Neural cell (in vitro differentiated cells): Measurements from ENCODE around the gene DGKZ.
A peak's percentile ranks its signal among the peaks of the same experiment; 100 is the strongest.

Source experiments
- CTCF ChIP-seq: fragments of 450-650 bp; IDR thresholded peaks from 2 replicates; pipeline ENCODE4 v1.5.1; 2014; ENCODE audit warnings: antibody characterized with exemption, mild to moderate bottlenecking, moderate library complexity; ENCODE audit not compliant: poor library complexity, severe bottlenecking
- RAD21 ChIP-seq: fragments of 450-650 bp; conservative IDR thresholded peaks from 2 replicates; pipeline ENCODE4 v1.6.1; 2014; ENCODE audit warnings: antibody characterized with exemption, mild to moderate bottlenecking, moderate library complexity
- TF ChIP-seq, protein P1 (sequence below): IDR thresholded peaks from 2 replicates; pipeline ENCODE4 v1.6.1; 2012; ENCODE audit warnings: borderline replicate concordance

GRCh38 chr11:46315033-46315738 is 32.1 kb upstream of the DGKZ start:
- TF ChIP-seq CTCF (peak; percentile 56), RAD21 (peak; percentile 25)
- TF ChIP-seq, protein P1, sequence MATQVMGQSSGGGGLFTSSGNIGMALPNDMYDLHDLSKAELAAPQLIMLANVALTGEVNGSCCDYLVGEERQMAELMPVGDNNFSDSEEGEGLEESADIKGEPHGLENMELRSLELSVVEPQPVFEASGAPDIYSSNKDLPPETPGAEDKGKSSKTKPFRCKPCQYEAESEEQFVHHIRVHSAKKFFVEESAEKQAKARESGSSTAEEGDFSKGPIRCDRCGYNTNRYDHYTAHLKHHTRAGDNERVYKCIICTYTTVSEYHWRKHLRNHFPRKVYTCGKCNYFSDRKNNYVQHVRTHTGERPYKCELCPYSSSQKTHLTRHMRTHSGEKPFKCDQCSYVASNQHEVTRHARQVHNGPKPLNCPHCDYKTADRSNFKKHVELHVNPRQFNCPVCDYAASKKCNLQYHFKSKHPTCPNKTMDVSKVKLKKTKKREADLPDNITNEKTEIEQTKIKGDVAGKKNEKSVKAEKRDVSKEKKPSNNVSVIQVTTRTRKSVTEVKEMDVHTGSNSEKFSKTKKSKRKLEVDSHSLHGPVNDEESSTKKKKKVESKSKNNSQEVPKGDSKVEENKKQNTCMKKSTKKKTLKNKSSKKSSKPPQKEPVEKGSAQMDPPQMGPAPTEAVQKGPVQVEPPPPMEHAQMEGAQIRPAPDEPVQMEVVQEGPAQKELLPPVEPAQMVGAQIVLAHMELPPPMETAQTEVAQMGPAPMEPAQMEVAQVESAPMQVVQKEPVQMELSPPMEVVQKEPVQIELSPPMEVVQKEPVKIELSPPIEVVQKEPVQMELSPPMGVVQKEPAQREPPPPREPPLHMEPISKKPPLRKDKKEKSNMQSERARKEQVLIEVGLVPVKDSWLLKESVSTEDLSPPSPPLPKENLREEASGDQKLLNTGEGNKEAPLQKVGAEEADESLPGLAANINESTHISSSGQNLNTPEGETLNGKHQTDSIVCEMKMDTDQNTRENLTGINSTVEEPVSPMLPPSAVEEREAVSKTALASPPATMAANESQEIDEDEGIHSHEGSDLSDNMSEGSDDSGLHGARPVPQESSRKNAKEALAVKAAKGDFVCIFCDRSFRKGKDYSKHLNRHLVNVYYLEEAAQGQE, result no peak
